ENCODE data around the gene FXYD3.

FXYD3 gene

DNA sequence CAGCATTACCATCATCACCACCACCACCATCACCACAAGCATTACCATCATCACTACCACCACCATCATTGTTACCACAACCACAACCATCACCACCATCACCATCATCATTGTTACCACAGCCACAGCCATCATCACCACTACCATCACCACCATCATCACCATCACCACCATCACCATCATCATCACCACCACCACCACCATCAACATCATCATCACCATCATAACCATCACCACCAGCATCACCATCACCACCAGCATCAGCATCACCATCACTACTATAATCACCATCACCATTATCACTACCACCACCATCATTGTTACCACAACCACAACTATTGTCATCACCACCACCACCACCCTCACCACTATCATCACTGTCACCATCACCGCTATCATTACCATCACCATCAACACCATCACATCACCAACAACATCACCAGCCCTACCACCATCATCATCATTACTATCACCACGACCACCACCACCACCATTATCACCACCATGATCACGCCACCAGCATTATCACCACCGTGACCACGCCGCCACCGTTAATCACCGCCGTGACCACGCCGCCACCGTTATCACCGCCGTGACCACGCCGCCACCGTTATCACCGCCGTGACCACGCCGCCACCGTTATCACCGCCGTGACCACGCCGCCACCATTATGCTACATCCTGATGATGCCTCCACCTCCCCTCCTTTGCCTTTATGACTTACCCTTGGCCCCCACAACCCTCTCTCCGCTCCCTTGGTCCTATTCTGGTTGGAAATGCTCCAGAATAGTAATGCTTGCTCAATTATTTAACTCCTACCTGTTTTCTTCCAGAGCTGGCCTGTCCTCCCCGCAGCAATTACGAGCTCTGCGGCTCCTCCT, 10.0 kb upstream of the FXYD3 start:
- DNase-seq (ENCODE audit: low read depth in 2 of 3, low spot score in 2 of 3): no peak

GRCh38 chr19:35106291-35106583, 9.4 kb upstream of the FXYD3 start:
- DNase-seq (ENCODE audit: low read depth in 2 of 3, low spot score in 2 of 3): no peak

GRCh38 chr19:35106898-35107541, 8.6 kb upstream of the FXYD3 start:
- DNase-seq (ENCODE audit: low read depth in 2 of 3, low spot score in 2 of 3): no peak

- DNase-seq (ENCODE audit: low read depth in 2 of 3, low spot score in 2 of 3): no peak
Observed at GRCh38 chr19:35107545-35107944, 8.1 kb upstream of the FXYD3 start.

DNA sequence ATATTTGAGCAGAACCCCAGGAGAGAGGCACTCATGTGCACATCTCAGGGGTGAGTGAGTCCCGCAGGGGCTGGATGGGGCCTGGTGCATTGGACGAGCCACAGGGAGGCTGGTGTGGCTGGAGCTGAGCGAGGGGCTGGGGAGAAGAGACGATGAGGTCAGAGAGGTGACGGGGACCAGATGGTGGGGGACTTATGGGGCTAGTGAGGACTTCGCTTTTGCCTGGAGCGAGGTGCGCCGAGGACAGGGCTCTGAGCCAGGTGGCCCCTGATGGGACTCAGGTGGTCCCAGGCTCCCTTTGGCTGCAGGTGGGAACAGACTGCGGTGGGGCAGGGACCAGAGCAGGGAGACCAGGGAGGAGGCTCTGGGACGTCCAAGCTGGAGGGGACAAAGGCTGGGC, 6.9 kb upstream of the FXYD3 start:
- DNase-seq (ENCODE audit: low read depth in 2 of 3, low spot score in 2 of 3): no peak

DNA sequence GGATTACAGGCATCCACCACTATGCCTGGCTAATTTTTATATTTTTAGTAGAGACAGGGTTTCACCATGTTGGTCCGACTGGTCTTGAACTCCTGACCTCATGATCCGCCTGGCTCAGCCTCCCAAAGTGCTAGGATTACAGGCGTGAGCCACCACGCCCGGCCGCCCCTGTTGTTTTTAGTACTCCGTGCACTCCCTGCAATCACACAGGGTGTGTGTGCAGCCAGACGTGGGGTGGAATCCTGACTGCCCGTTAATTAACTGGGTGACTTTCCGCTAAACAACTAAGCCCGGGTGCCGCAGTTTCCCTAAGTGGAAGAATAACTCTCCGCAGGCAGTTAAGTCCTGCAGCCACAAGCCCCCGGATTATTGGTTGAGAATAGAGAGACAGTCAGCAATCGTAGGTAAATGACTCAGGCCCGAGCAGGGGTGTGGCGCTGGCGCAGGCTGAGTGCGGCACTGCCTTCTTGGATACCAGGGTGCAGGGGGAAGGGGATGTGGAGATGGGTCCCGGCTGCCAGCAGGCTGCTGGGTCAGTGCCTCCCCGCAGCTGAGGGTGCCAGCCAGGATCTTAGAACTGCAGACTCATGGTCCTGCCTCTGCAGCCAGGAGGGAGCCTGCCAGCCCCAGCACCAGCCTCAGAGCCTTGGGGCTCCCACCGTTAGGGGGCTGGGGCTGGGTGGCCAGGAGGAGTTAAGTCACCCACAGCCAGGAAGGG, 6.1 kb upstream of the FXYD3 start:
- no peak for DNase-seq (ENCODE audit: low read depth in 2 of 3, low spot score in 2 of 3)

DNA sequence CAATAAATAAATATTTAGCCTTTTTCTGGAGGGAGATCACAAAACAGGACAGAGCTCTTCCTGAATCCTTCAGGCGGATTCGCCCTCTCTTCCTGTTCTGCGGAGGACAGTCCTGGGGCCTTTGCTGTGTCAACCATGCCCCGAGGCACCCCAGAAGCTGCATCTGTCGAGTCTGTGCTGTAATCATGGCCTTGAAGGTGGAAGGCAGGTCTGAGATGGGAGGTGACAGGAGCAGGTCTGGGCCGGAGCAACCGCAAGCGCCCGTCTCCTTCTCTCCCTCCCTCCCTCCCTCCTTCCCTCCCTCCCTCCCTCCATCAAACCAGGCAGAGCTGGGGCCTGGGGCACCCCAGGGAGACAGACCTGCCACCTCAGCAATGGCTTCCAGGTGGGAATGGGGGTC, 4.6 kb upstream of the FXYD3 start:
- no peak for DNase-seq (ENCODE audit: low read depth in 2 of 3, low spot score in 2 of 3)

- no peak for DNase-seq (ENCODE audit: low read depth in 2 of 3, low spot score in 2 of 3)
Observed at GRCh38 chr19:35112995-35113688, 2.5 kb upstream of the FXYD3 start.

- peak in 2 of 3 experiments; percentile 62 to 76 for DNase-seq (ENCODE audit: low read depth in 2 of 3, low spot score in 2 of 3)
Observed at GRCh38 chr19:35114353-35115176, 1.1 kb upstream of the FXYD3 start.

- DNase-seq (ENCODE audit: low read depth in 2 of 3, low spot score in 2 of 3): no peak
Observed at GRCh38 chr19:35116072-35116801, 614 bp downstream of the FXYD3 start.

DNA sequence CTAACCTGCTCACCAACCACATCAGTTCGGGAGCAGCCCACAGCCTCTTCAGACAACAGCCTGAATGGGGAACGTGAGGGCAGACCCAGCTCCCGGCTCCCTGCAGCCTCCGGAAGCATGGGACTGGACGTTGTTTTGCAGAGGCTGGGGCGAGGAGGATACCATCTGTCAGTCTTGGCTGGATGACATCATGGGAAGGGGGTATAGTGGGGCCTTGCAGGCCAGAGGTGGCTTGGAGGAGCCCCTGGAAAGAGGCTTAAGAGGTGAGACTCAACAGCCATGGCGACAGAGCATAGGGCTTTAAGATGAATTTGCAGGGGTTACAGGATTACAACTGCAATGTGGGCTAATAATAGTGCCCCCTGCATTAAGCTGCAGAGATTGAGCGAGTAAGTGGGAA, 1.5 kb downstream of the FXYD3 start:
- DNase-seq (ENCODE audit: low read depth in 2 of 3, low spot score in 2 of 3): no peak

DNA sequence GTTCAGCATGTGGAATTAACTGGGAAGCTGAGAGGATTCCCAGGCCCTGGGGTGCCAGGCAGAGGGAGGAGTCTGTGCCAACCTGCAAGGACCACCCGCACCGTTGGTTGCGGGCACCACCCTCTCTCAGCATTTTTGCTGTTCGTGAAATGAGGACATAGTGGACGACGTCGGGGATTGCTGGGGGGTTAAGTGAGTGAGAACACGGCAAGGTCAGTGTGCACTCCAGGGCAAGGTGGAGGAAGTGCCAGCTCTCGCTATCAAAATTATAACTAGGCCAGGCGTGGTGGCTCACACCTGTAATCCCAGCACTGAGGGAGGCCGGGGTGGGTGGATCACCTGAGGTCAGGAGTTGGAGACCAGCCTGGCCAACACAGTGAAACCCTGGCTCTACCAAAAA, 2.2 kb downstream of the FXYD3 start:
- no peak for DNase-seq (ENCODE audit: low read depth in 2 of 3, low spot score in 2 of 3)

- DNase-seq (ENCODE audit: low read depth in 2 of 3, low spot score in 2 of 3): no peak
Observed at GRCh38 chr19:35118268-35119020, 2.8 kb downstream of the FXYD3 start.

DNA sequence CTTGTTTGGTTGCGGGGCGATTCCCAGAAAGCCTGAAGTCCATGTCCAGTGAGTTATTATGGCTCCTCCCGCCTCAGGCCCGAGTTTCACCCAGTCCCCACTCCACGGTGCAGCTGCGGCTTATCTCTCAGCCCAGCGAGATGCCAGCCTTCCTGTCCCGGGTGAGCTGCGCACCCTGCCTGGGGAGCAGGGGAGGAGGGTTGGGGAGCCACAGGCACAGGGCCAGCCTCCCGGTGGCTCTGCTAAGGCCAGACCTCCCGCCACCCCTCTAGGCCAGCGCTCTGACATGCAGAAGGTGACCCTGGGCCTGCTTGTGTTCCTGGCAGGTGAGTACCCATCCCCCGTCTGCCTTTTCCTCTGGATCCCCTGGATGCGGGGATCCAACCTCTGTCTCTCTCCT, 3.5 kb downstream of the FXYD3 start:
- no peak for DNase-seq (ENCODE audit: low read depth in 2 of 3, low spot score in 2 of 3)

- no peak for DNase-seq (ENCODE audit: low read depth in 2 of 3, low spot score in 2 of 3)
Observed at GRCh38 chr19:35119578-35120155, 4.0 kb downstream of the FXYD3 start.

GRCh38 chr19:35120492-35120891, 4.9 kb downstream of the FXYD3 start:
- no peak for DNase-seq (ENCODE audit: low read depth in 2 of 3, low spot score in 2 of 3)

- DNase-seq (ENCODE audit: low read depth in 2 of 3, low spot score in 2 of 3): no peak
Observed at GRCh38 chr19:35120898-35121297, 5.3 kb downstream of the FXYD3 start.

DNA sequence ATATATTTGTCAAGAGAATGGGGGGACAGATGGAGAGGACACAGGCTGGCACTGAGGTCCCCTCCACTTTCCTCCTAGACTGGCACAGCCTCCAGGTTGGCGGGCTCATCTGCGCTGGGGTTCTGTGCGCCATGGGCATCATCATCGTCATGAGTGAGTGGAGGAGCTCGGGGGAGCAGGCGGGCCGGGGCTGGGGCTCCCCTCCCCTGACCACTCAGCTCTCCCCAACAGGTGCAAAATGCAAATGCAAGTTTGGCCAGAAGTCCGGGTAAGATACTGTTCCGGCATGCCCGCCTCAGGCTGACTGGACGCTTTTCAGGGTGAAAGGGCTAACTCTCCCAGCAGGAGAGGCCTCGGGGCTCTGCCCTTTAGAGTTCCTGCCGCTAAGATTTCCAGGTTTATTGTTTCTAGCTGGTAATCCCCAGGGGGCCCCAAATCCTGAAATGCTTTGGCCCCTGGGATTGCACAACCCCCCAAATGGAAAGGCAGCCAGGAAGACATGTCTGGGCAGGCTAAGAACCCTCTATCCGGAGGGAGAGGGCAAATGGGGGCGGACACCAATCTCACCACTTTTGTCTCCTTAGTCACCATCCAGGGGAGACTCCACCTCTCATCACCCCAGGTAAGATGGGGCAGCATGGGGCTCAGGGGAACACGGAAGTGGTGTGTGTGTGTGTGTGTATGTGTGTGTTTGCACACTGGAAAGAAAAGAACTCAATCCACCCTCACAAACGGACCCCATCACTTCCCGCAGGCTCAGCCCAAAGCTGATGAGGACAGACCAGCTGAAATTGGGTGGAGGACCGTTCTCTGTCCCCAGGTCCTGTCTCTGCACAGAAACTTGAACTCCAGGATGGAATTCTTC, 7.3 kb downstream of the FXYD3 start:
- DNase-seq (ENCODE audit: low read depth in 2 of 3, low spot score in 2 of 3): no peak

Data from activated CD8-positive, alpha-beta memory T cell treated with anti-CD3 and anti-CD28 coated beads for 48 hours (primary cell).